A673 (cell line): Measurements from ENCODE around the gene SCAF1.

ENCODE experiments used
- CTCF ChIP-seq: fragments of 300-800, 200-600 bp; sonication (generic); conservative IDR thresholded peaks from 2 replicates; pipeline ENCODE4 v1.5.1; 2017; ENCODE audit warnings: low read depth, mild to moderate bottlenecking, antibody characterized with exemption, low read length, moderate library complexity, mixed read lengths
- EZH2 ChIP-seq: fragments of 200-600 bp; sonication (generic); IDR thresholded peaks from 2 replicates; pipeline ENCODE4 v1.6.1; 2017; ENCODE audit warnings: borderline replicate concordance, low read depth, mild to moderate bottlenecking, mixed read lengths, antibody characterized with exemption, low read length; ENCODE audit not compliant: poor library complexity, severe bottlenecking

DNA sequence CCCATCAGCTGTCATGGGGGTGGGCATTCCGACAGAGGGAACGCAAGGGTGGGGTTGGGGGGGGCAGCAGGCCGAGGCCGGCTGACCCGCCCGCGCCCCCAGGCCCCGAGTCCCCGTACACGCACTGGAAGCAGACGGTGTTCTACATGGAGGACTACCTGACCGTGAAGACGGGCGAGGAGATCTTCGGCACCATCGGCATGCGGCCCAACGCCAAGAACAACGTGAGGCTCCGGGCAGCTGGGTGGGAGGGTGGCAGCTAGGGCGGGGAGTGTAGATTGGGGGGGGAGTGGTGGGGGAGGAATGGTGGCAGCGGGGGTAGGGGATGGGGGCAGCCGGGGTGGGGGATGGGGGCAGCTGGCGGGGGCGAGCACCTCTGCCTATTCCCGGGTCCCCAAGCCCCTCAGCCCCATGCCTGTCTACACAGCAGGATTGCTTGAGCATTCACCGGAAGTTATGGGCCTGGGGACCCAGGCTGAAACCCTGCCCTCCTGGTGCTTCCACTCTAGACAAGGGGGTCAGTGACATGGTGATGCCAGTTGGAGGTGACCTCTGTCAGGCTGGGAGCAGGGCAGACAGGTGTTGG lies 44.6 kb downstream of the SCAF1 start:
- TF ChIP-seq CTCF: no peak
- TF ChIP-seq EZH2: no peak
